IMR-90 (cell line): ENCODE measurements around the gene SLC19A2. TPM values are rescaled to one million over a fixed set of nuclear protein-coding genes. Genes with fewer than 3 reads are reported as not detected.

ENCODE experiments used
- ATAC-seq: fragments of 200-7000 bp; cut with Tn5 transposase; 2 replicates; pipeline ENCODE4 v1.9.1; 2020; ENCODE audit warnings: low read depth, mild to moderate bottlenecking, moderate library complexity
- BruUV-seq: library from RNA; stranded (reverse); fragments of 400-500 nt; replicated peaks from 2 replicates; lab custom pipeline; 2021; lab: Mats Ljungman, UMichigan
- CTCF ChIA-PET: fragments of 300-600 bp; formaldehyde crosslinking; extraction: SDS; loops from one replicate; lab custom pipeline; 2021; ENCODE audit warnings: antibody characterized with exemption; lab: Yijun Ruan, JAX
- POLR2A ChIA-PET: fragments of 300-600 bp; sonication (Branson Sonifier 250); formaldehyde crosslinking; loops from one replicate; lab custom pipeline; 2022; ENCODE audit warnings: antibody characterized with exemption; ENCODE audit not compliant: unreplicated experiment; lab: Charles Lee
- DNase-seq: peaks from one replicate; pipeline ENCODE4 v3.0.0; 2013
- H2AFZ ChIP-seq: replicated peaks from 2 replicates; pipeline ENCODE3; 2013; ENCODE audit warnings: low read length, mild to moderate bottlenecking; ENCODE audit not compliant: poor library complexity
- H2AK5ac ChIP-seq: 2 replicates; pipeline ENCODE4 v1.6.1; 2013; ENCODE audit warnings: low read depth, low read length, inconsistent platforms
- H2AK9ac ChIP-seq: replicated peaks from 2 replicates; pipeline ENCODE3; 2013; ENCODE audit warnings: mild to moderate bottlenecking, low read depth, low read length, moderate library complexity; ENCODE audit not compliant: poor library complexity
- H2BK120ac ChIP-seq: 2 replicates; pipeline ENCODE4 v1.6.1; 2013; ENCODE audit warnings: low read depth, low read length, inconsistent platforms
- H2BK15ac ChIP-seq: 3 replicates; pipeline ENCODE4 v1.6.1; 2013; ENCODE audit warnings: low read depth, low read length, inconsistent platforms
- H2BK20ac ChIP-seq: 2 replicates; pipeline ENCODE4 v1.6.1; 2013; ENCODE audit warnings: low read depth, mild to moderate bottlenecking, inconsistent platforms, low read length, moderate library complexity
- H2BK5ac ChIP-seq: 2 replicates; pipeline ENCODE4 v1.6.1; 2013; ENCODE audit warnings: mild to moderate bottlenecking, low read depth, low read length, inconsistent platforms; ENCODE audit not compliant: poor library complexity, severe bottlenecking
- H3K14ac ChIP-seq: replicated peaks from 2 replicates; pipeline ENCODE4 v1.6.1; 2013; ENCODE audit warnings: low read depth, low read length, inconsistent platforms
- H3K18ac ChIP-seq: 2 replicates; pipeline ENCODE4 v1.6.1; 2013; ENCODE audit warnings: low read depth, low read length, control low read depth
- H3K23ac ChIP-seq: 2 replicates; pipeline ENCODE4 v1.6.1; 2013; ENCODE audit warnings: low read depth, low read length, inconsistent platforms
- H3K27ac ChIP-seq: 2 replicates; pipeline ENCODE4 v1.5.1; 2013; ENCODE audit warnings: mild to moderate bottlenecking, control low read depth, low read length; ENCODE audit not compliant: insufficient read depth
- H3K27me3 ChIP-seq: 2 replicates; pipeline ENCODE4 v1.6.1; 2013; ENCODE audit warnings: low read length; ENCODE audit not compliant: control insufficient read depth, insufficient read depth
- H3K36me3 ChIP-seq: 2 replicates; pipeline ENCODE4 v1.6.1; 2013; ENCODE audit warnings: low read length, mixed read lengths; ENCODE audit not compliant: control insufficient read depth, insufficient read depth
- H3K4ac ChIP-seq: 2 replicates; pipeline ENCODE4 v1.6.1; 2013; ENCODE audit warnings: low read depth, low read length, inconsistent platforms
- H3K4me1 ChIP-seq: 2 replicates; pipeline ENCODE4 v1.6.1; 2013; ENCODE audit warnings: low read length, mixed read lengths; ENCODE audit not compliant: control insufficient read depth, insufficient read depth
- H3K4me2 ChIP-seq: 2 replicates; pipeline ENCODE4 v1.6.1; 2013; ENCODE audit warnings: low read depth, mild to moderate bottlenecking, control low read depth, low read length, moderate library complexity
- H3K4me3 ChIP-seq: 2 replicates; pipeline ENCODE4 v1.5.1; 2013; ENCODE audit warnings: low read depth, mild to moderate bottlenecking, control low read depth, low read length, moderate library complexity; ENCODE audit not compliant: insufficient read depth
- H3K56ac ChIP-seq: 2 replicates; pipeline ENCODE4 v1.6.1; 2013; ENCODE audit warnings: low read length, inconsistent platforms; ENCODE audit not compliant: insufficient read depth; ENCODE audit errors: extremely low read depth
- H3K79me1 ChIP-seq, 2 experiments: 2 replicates each; pipeline ENCODE4 v1.6.1; 2013; ENCODE audit warnings: low read length in 2 of 2, inconsistent platforms in 1 of 2, low read depth in 1 of 2
- H3K9ac ChIP-seq: 2 replicates; pipeline ENCODE4 v1.6.1; 2013; ENCODE audit warnings: low read depth, low read length, control low read depth
- H3K9me1 ChIP-seq: 2 replicates; pipeline ENCODE4 v1.6.1; 2013; ENCODE audit warnings: low read length, inconsistent platforms; ENCODE audit not compliant: insufficient read depth
- H3K9me3 ChIP-seq: 2 replicates; pipeline ENCODE4 v1.6.1; 2013; ENCODE audit warnings: low read length; ENCODE audit not compliant: control insufficient read depth, insufficient read depth
- H4K20me1 ChIP-seq: 2 replicates; pipeline ENCODE4 v1.6.1; 2013; ENCODE audit warnings: low read length, inconsistent platforms; ENCODE audit not compliant: insufficient read depth
- H4K5ac ChIP-seq: 2 replicates; pipeline ENCODE4 v1.6.1; 2013; ENCODE audit warnings: mild to moderate bottlenecking, low read depth, low read length, control low read depth
- H4K8ac ChIP-seq, 2 experiments: 2 replicates each; pipeline ENCODE4 v1.6.1; 2013; ENCODE audit warnings: low read depth in 2 of 2, low read length in 2 of 2, control low read depth in 1 of 2, inconsistent platforms in 1 of 2
- H4K91ac ChIP-seq: 2 replicates; pipeline ENCODE4 v1.6.1; 2013; ENCODE audit warnings: low read depth, low read length, inconsistent platforms; ENCODE audit not compliant: insufficient read depth
- BHLHE40 ChIP-seq: fragments of 150-350 bp; IDR thresholded peaks from 2 replicates; pipeline ENCODE4 v1.6.1; 2016; ENCODE audit warnings: mild to moderate bottlenecking, low read depth, low read length
- CEBPB ChIP-seq: IDR thresholded peaks from 2 replicates; pipeline ENCODE4 v1.6.1; 2012; ENCODE audit warnings: low read depth, low read length, improper control_type of control experiment
- CHD1 ChIP-seq: IDR thresholded peaks from 2 replicates; pipeline ENCODE4 v1.6.1; 2012; ENCODE audit warnings: low read depth, low read length, improper control_type of control experiment
- FOS ChIP-seq: fragments of 150-350 bp; IDR thresholded peaks from 2 replicates; pipeline ENCODE4 v1.6.1; 2016; ENCODE audit warnings: low read depth, low read length
- MAFK ChIP-seq: IDR thresholded peaks from 2 replicates; pipeline ENCODE4 v1.6.1; 2012; ENCODE audit warnings: low read depth, low read length, improper control_type of control experiment
- MAZ ChIP-seq: IDR thresholded peaks from 2 replicates; pipeline ENCODE4 v1.6.1; 2012; ENCODE audit warnings: low read depth, mild to moderate bottlenecking, low read length, improper control_type of control experiment, moderate library complexity, borderline replicate concordance
- MXI1 ChIP-seq: IDR thresholded peaks from 2 replicates; pipeline ENCODE4 v1.6.1; 2012; ENCODE audit warnings: low read depth, mild to moderate bottlenecking, low read length, moderate library complexity, borderline replicate concordance
- NFE2L2 ChIP-seq: fragments of 150-350 bp; IDR thresholded peaks from 2 replicates; pipeline ENCODE4 v1.6.1; 2016; ENCODE audit warnings: low read depth, mild to moderate bottlenecking, low read length
- POLR2A ChIP-seq: IDR thresholded peaks from 2 replicates; pipeline ENCODE4 v1.6.1; 2012; ENCODE audit warnings: mild to moderate bottlenecking, low read depth, low read length
- RAD21 ChIP-seq: IDR thresholded peaks from 2 replicates; pipeline ENCODE4 v1.6.1; 2012; ENCODE audit warnings: low read length, improper control_type of control experiment
- RCOR1 ChIP-seq: IDR thresholded peaks from 2 replicates; pipeline ENCODE4 v1.6.1; 2012; ENCODE audit warnings: mild to moderate bottlenecking, low read length, improper control_type of control experiment; ENCODE audit not compliant: insufficient replicate concordance
- RFX5 ChIP-seq: IDR thresholded peaks from 2 replicates; pipeline ENCODE4 v1.8.0; 2012; ENCODE audit warnings: low read depth, mild to moderate bottlenecking, low read length, moderate library complexity
- SMC3 ChIP-seq: fragments of 150-350 bp; IDR thresholded peaks from 2 replicates; pipeline ENCODE4 v1.6.1; 2016; ENCODE audit warnings: low read depth, mild to moderate bottlenecking, antibody characterized with exemption, low read length, moderate library complexity
- dilution Hi-C: fragments of 300-500 bp; cut with HindIII; formaldehyde crosslinking; loops from one replicate; pipeline ENCODE4 v1.14.3; 2018; ENCODE audit warnings: low sequenced_read_pairs; ENCODE audit not compliant: unreplicated experiment
- in situ Hi-C: fragments of 300-500 bp; cut with MboI; formaldehyde crosslinking; loops from 3 replicates; pipeline ENCODE4 v1.14.3; 2019; ENCODE audit warnings: low sequenced_read_pairs, inconsistent platforms, mixed read lengths
- intact Hi-C: fragments of 100-400 bp; cut with micrococcal nuclease; formaldehyde crosslinking; loops from 2 replicates; pipeline ENCODE4 v1.10.0; 2022
- polyA plus RNA-seq, 3 experiments: library from polyadenylated mRNA; depleted of rRNA; stranded (reverse); fragments of >200 nt; gene quantifications; 2 replicates each; pipeline ENCODE4 v1.2.3, GENCODE V29; 2012; ENCODE audit warnings: low replicate concordance in 1 of 3
- total RNA-seq: library from RNA; depleted of rRNA; stranded (reverse); fragments of >200 nt; gene quantifications from 2 replicates; pipeline ENCODE4 v1.2.3, GENCODE V29; 2012
- TF ChIP-seq, protein P1 (sequence below): fragments of 150-350 bp; IDR thresholded peaks from 2 replicates; pipeline ENCODE4 v1.6.1; 2016; ENCODE audit warnings: low read depth, mild to moderate bottlenecking, low read length, moderate library complexity, borderline replicate concordance
- TF ChIP-seq, protein P2 (sequence below): fragments of 150-350 bp; IDR thresholded peaks from 2 replicates; pipeline ENCODE4 v1.6.1; 2017; ENCODE audit warnings: mild to moderate bottlenecking, antibody characterized with exemption, low read length, low read depth
- TF ChIP-seq, protein P3 (sequence below): conservative IDR thresholded peaks from 2 replicates; pipeline ENCODE4 v1.5.1; 2012; ENCODE audit warnings: mild to moderate bottlenecking, low read depth, low read length, improper control_type of control experiment

Gene SLC19A2
- total and polyA plus RNA-seq, 2 of the 4 experiments (the other 2 are of a cell fraction): 3.6 to 5.2 TPM

DNA sequence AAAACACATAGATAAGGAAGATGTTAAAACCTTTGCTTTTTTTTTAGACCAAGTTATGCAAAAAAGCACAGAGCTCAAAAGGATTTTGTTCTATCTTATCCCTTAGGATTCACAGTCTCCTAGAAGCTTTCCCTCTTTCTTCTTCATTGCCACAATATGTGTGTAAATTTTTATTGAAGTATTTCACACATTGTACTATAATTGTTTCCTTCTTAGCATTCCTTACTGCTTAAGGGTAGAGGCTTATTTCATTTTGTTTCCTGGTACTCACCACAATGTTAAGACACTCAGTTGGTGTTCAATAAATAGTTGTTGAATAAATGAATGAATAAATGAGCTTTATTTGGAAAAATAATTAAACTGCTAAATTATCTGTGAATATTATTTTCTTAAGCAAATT is 29.9 kb upstream of the SLC19A2 start:
- Histone ChIP-seq H3K9me3 (no peaks in the 10 kb centered on the region), H2BK120ac (no peak overlapping the region), H2AFZ (no peak overlapping the region), H3K9me1 (no peaks in the 10 kb centered on the region), H3K4ac (no peak overlapping the region), H3K56ac (no peak overlapping the region), H3K27me3 (no peaks in the 10 kb centered on the region; the same call in 1 of the 2 replicates), H2BK15ac (no peak overlapping the region), H3K4me2 (no peak overlapping the region), H3K23ac (no peak overlapping the region), H3K14ac (no peak overlapping the region), H4K91ac (no peak overlapping the region), H2AK5ac (no peak overlapping the region), H4K20me1 (no peaks in the 10 kb centered on the region), H4K8ac (no peak overlapping the region), H3K27ac (no peak overlapping the region), H3K9ac (no peak overlapping the region), H3K79me1 (no peaks in the 10 kb centered on the region), H2AK9ac (no peak overlapping the region), H3K36me3 (no peaks in the 10 kb centered on the region), H2BK20ac (no peak overlapping the region), H2BK5ac (no peak overlapping the region), H4K5ac (no peak overlapping the region), H3K4me3 (no peak overlapping the region), H3K4me1 (no peaks in the 10 kb centered on the region), H3K18ac (no peak overlapping the region)
- in situ Hi-C loops: no loop called here
- CTCF ChIA-PET: interaction anchor here (1.2 kb wide), 1 partner anchor 31 kb away, joined by 3 read pairs; no protein-coding TSS in a partner anchor
- POLR2A ChIA-PET: no interaction called here
- dilution Hi-C loops: no loop called here
- BruUV-seq: no TSS peak
- no peak for DNase-seq
- intact Hi-C loops: no loop called here
- TF ChIP-seq POLR2A (no peak), NFE2L2 (no peak), SMC3 (no peak), CHD1 (no peak), RCOR1 (no peak), FOS (no peak), RFX5 (no peak), MXI1 (no peak), MAZ (no peak), RAD21 (no peak), BHLHE40 (no peak), MAFK (no peak), CEBPB (no peak)
- TF ChIP-seq, protein P1, sequence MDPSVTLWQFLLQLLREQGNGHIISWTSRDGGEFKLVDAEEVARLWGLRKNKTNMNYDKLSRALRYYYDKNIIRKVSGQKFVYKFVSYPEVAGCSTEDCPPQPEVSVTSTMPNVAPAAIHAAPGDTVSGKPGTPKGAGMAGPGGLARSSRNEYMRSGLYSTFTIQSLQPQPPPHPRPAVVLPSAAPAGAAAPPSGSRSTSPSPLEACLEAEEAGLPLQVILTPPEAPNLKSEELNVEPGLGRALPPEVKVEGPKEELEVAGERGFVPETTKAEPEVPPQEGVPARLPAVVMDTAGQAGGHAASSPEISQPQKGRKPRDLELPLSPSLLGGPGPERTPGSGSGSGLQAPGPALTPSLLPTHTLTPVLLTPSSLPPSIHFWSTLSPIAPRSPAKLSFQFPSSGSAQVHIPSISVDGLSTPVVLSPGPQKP: no peak
- TF ChIP-seq, protein P2, sequence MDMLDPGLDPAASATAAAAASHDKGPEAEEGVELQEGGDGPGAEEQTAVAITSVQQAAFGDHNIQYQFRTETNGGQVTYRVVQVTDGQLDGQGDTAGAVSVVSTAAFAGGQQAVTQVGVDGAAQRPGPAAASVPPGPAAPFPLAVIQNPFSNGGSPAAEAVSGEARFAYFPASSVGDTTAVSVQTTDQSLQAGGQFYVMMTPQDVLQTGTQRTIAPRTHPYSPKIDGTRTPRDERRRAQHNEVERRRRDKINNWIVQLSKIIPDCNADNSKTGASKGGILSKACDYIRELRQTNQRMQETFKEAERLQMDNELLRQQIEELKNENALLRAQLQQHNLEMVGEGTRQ: no peak
- TF ChIP-seq, protein P3, sequence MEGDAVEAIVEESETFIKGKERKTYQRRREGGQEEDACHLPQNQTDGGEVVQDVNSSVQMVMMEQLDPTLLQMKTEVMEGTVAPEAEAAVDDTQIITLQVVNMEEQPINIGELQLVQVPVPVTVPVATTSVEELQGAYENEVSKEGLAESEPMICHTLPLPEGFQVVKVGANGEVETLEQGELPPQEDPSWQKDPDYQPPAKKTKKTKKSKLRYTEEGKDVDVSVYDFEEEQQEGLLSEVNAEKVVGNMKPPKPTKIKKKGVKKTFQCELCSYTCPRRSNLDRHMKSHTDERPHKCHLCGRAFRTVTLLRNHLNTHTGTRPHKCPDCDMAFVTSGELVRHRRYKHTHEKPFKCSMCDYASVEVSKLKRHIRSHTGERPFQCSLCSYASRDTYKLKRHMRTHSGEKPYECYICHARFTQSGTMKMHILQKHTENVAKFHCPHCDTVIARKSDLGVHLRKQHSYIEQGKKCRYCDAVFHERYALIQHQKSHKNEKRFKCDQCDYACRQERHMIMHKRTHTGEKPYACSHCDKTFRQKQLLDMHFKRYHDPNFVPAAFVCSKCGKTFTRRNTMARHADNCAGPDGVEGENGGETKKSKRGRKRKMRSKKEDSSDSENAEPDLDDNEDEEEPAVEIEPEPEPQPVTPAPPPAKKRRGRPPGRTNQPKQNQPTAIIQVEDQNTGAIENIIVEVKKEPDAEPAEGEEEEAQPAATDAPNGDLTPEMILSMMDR: no peak
- no peak for ATAC-seq
